ENCODE measurements around the gene KCNH6. TPM values are rescaled to one million over a fixed set of nuclear protein-coding genes. Genes with fewer than 3 reads are reported as not detected.

The KCNH6 gene
- total RNA-seq, 2 experiments from 2014 or later, result not detected

GRCh38 chr17:63531022-63531965 is 8.1 kb downstream of the KCNH6 start:
- no peaks in the 10 kb centered on the region for H3K36me3 Mint-ChIP-seq (ENCODE audit: low read depth)
- TF ChIP-seq CTCF (IDR thresholded peaks at IDR 0.05), result no peak
- CTCF ChIA-PET, result interaction anchor here (0.5 kb wide), 1 partner anchor 890 kb away, joined by 3 read pairs; no protein-coding TSS in a partner anchor
- Histone ChIP-seq H3K4me1 (ENCODE audit: insufficient read depth, low read length) (no peaks in the 10 kb centered on the region), H3K9me3 (ENCODE audit: control insufficient read depth in 1 of 2, insufficient read depth in 1 of 2, low read length in 2 of 2) (no peaks in the 10 kb centered on the region), H3K27me3 (ENCODE audit: control insufficient read depth in 1 of 2, insufficient read depth in 2 of 2, low read length in 2 of 2) (peaks cover 0 to 4% of the 10 kb centered on the region in 2 experiments), H3K4me3 (ENCODE audit: low read length) (no peak overlapping the region), H3K27ac (ENCODE audit: low read depth in 1 of 2, low read length in 2 of 2) (no peak overlapping the region), H3K36me3 (ENCODE audit: insufficient read depth, low read length) (no peaks in the 10 kb centered on the region)
- H3K9me3 Mint-ChIP-seq, result no peaks in the 10 kb centered on the region
- POLR2A ChIA-PET, result no interaction called here
- no peaks in the 10 kb centered on the region for H3K4me1 Mint-ChIP-seq (ENCODE audit: low read depth)
- intact Hi-C loops (cut with DNase I, micrococcal nuclease), result no loop called here
- DNase-seq (no peak), ATAC-seq (ENCODE audit: poor library complexity) (no peak)
- no peak overlapping the region for H3K4me3 Mint-ChIP-seq
- H3K27me3 Mint-ChIP-seq, result peaks cover 4% of the 10 kb centered on the region
- no peak overlapping the region for H3K27ac Mint-ChIP-seq

GRCh38 chr17:63533433-63534077 is 10.4 kb downstream of the KCNH6 start:
- H3K4me1 ChIP-seq (ENCODE audit: insufficient read depth, low read length), result peaks cover 8% of the 10 kb centered on the region
- no peak for DNase-seq
- no peak for TF ChIP-seq CTCF (IDR thresholded peaks at IDR 0.05)
- intact Hi-C loops (cut with DNase I, micrococcal nuclease), result no loop called here
- peaks cover 3% of the 10 kb centered on the region for H3K4me1 Mint-ChIP-seq (ENCODE audit: low read depth)
- H3K9me3 Mint-ChIP-seq, result no peaks in the 10 kb centered on the region
- H3K27ac Mint-ChIP-seq, result no peak overlapping the region
- no peak overlapping the region for H3K4me3 ChIP-seq (ENCODE audit: low read length)
- POLR2A ChIA-PET, result no interaction called here
- ATAC-seq (ENCODE audit: poor library complexity), result no peak
- H3K36me3 ChIP-seq (ENCODE audit: insufficient read depth, low read length), result no peaks in the 10 kb centered on the region
- no peak overlapping the region for H3K4me3 Mint-ChIP-seq
- peaks cover 9% of the 10 kb centered on the region for H3K27me3 Mint-ChIP-seq
- CTCF ChIA-PET, result no interaction called here
- peaks cover 9 to 12% of the 10 kb centered on the region in 2 experiments for H3K27me3 ChIP-seq (ENCODE audit: control insufficient read depth in 1 of 2, insufficient read depth in 2 of 2, low read length in 2 of 2)
- no peaks in the 10 kb centered on the region for H3K36me3 Mint-ChIP-seq (ENCODE audit: low read depth)
- H3K9me3 ChIP-seq (ENCODE audit: control insufficient read depth in 1 of 2, insufficient read depth in 1 of 2, low read length in 2 of 2), result no peaks in the 10 kb centered on the region
- H3K27ac ChIP-seq (ENCODE audit: low read depth in 1 of 2, low read length in 2 of 2), result no peak overlapping the region

- no peak for TF ChIP-seq CTCF (IDR thresholded peaks at IDR 0.05)
- Histone ChIP-seq H3K4me3 (ENCODE audit: low read length) (no peak overlapping the region), H3K27ac (ENCODE audit: low read depth in 1 of 2, low read length in 2 of 2) (no peak overlapping the region), H3K9me3 (ENCODE audit: control insufficient read depth in 1 of 2, insufficient read depth in 1 of 2, low read length in 2 of 2) (no peaks in the 10 kb centered on the region), H3K4me1 (ENCODE audit: insufficient read depth, low read length) (peaks cover 9% of the 10 kb centered on the region), H3K27me3 (ENCODE audit: control insufficient read depth in 1 of 2, insufficient read depth in 2 of 2, low read length in 2 of 2) (peaks cover 15 to 17% of the 10 kb centered on the region in 2 experiments), H3K36me3 (ENCODE audit: insufficient read depth, low read length) (no peaks in the 10 kb centered on the region)
- ChIA-PET POLR2A (no interaction called here), CTCF (no interaction called here)
- Mint-ChIP-seq H3K27ac (no peak overlapping the region), H3K27me3 (peaks cover 15% of the 10 kb centered on the region), H3K4me1 (ENCODE audit: low read depth) (peaks cover 4% of the 10 kb centered on the region), H3K36me3 (ENCODE audit: low read depth) (no peaks in the 10 kb centered on the region), H3K4me3 (no peak overlapping the region), H3K9me3 (no peaks in the 10 kb centered on the region)
- DNase-seq (no peak), ATAC-seq (ENCODE audit: poor library complexity) (no peak)
- intact Hi-C loops (cut with DNase I, micrococcal nuclease), result no loop called here
These were observed 11.0 kb downstream of the KCNH6 start for GRCh38 chr17:63534078-63534570.

All from CD4-positive, alpha-beta T cell (primary cell).